HepG2 (cell line): ENCODE results near the gene MYBPC2. TPM values are rescaled to one million over a fixed set of nuclear protein-coding genes. Genes with fewer than 3 reads are reported as not detected.
A peak's percentile ranks its signal among the peaks of the same experiment; 100 is the strongest.

ENCODE experiments used
- CREB1 ChIP-seq, 2 experiments: fragments of 450-650 bp in 1 of 2; IDR thresholded peaks; 2 replicates each; pipeline ENCODE4 v1.6.1; 2016 to 2017; ENCODE audit warnings: control low read depth in 1 of 2, mild to moderate bottlenecking in 1 of 2, missing compliant biosample characterization in 1 of 2, missing genetic modification characterization in 1 of 2
- CREM ChIP-seq, 2 experiments: sonication (generic) in 1 of 2; formaldehyde crosslinking in 1 of 2; IDR thresholded peaks; 2 replicates each; pipeline versions ENCODE4 v1.4.0 to v1.6.1; 2016 to 2020; ENCODE audit warnings: antibody characterized with exemption in 1 of 2, mild to moderate bottlenecking in 1 of 2, missing genetic modification reagents in 1 of 2
- FOXP1 ChIP-seq, 2 experiments: fragments of 450-650 bp in 1 of 2; IDR thresholded peaks; 2 replicates each; pipeline ENCODE4 v1.6.1; 2017 to 2018; ENCODE audit warnings: antibody characterized with exemption in 1 of 2
- HOXA3 ChIP-seq: sonication (generic); formaldehyde crosslinking; IDR thresholded peaks from 2 replicates; pipeline ENCODE4 v1.5.0; 2020; ENCODE audit warnings: missing genetic modification reagents
- MED8 ChIP-seq: sonication (generic); formaldehyde crosslinking; IDR thresholded peaks from 2 replicates; pipeline ENCODE4 v1.8.1; 2023; ENCODE audit warnings: mild to moderate bottlenecking, missing genetic modification reagents; ENCODE audit not compliant: insufficient replicate concordance
- NFE2L1 ChIP-seq: sonication (generic); formaldehyde crosslinking; IDR thresholded peaks from 2 replicates; pipeline ENCODE4 v1.4.0; 2020; ENCODE audit warnings: missing genetic modification reagents, mild to moderate bottlenecking, borderline replicate concordance
- SIN3A ChIP-seq: IDR thresholded peaks from 2 replicates; pipeline ENCODE4 v1.6.1; 2011; ENCODE audit warnings: low read depth, mild to moderate bottlenecking, control low read depth, low read length, borderline replicate concordance
- ZFYVE20 ChIP-seq: sonication (generic); formaldehyde crosslinking; IDR thresholded peaks from 2 replicates; pipeline ENCODE4 v1.8.0; 2023; ENCODE audit warnings: low read depth, mild to moderate bottlenecking, moderate library complexity, missing genetic modification reagents, borderline replicate concordance
- ZNF138 ChIP-seq: sonication (generic); formaldehyde crosslinking; IDR thresholded peaks from 2 replicates; pipeline ENCODE4 v1.5.0; 2020; ENCODE audit warnings: mild to moderate bottlenecking, low read depth, missing genetic modification reagents
- ZNF567 ChIP-seq: sonication (generic); formaldehyde crosslinking; IDR thresholded peaks from 2 replicates; pipeline ENCODE4 v1.8.1; 2023; ENCODE audit warnings: mild to moderate bottlenecking, missing genetic modification reagents, borderline replicate concordance
- ZNF644 ChIP-seq: IDR thresholded peaks from 2 replicates; pipeline ENCODE4 v1.6.1; 2016; ENCODE audit warnings: low read depth
- ZNF879 ChIP-seq: sonication (generic); formaldehyde crosslinking; IDR thresholded peaks from 2 replicates; pipeline ENCODE4 v1.8.1; 2023; ENCODE audit warnings: missing genetic modification reagents
- polyA plus RNA-seq, 8 experiments: library from polyadenylated mRNA; depleted of rRNA in 3 of 8; stranded (reverse) in 7 of 8; unstranded in 1 of 8; fragments of >200 nt; fragmentation: Illumina TruSeq in 4 of 8; extraction: Trizol in 4 of 8; gene quantifications; 2 replicates each; pipeline versions ENCODE4 v1.2.1 to v1.2.3, GENCODE V29; 2011 to 2016; ENCODE audit warnings: low read depth in 4 of 8, missing spikeins in 1 of 8, mixed read lengths in 1 of 8; ENCODE audit not compliant: insufficient read depth in 1 of 8
- total RNA-seq, 5 experiments: library from RNA; depleted of rRNA; stranded (reverse); fragments of >200 nt; fragmentation: Illumina TruSeq; extraction: Trizol; gene quantifications; 2 replicates each; pipeline ENCODE4 v1.2.3, GENCODE V29; 2016; ENCODE audit warnings: low read depth in 1 of 5
- TF ChIP-seq, protein P1 (sequence below): sonication (generic); formaldehyde crosslinking; IDR thresholded peaks from 2 replicates; pipeline ENCODE4 v1.5.1; 2020; ENCODE audit warnings: missing genetic modification reagents, mild to moderate bottlenecking, borderline replicate concordance
- TF ChIP-seq, protein P2 (sequence below): IDR thresholded peaks from 2 replicates; pipeline ENCODE4 v1.6.1; 2016; ENCODE audit warnings: low read depth
- TF ChIP-seq, protein P3 (sequence below): sonication (generic); formaldehyde crosslinking; conservative IDR thresholded peaks from 2 replicates; pipeline ENCODE4 v1.8.0; 2022; ENCODE audit warnings: mild to moderate bottlenecking, moderate library complexity, missing genetic modification reagents
- TF ChIP-seq, protein P4 (sequence below): sonication (generic); formaldehyde crosslinking; IDR thresholded peaks from 2 replicates; pipeline ENCODE4 v1.5.0; 2020; ENCODE audit warnings: mild to moderate bottlenecking, missing genetic modification reagents, borderline replicate concordance

Gene MYBPC2
- total and polyA plus RNA-seq, 2 of the 13 experiments (the other 11 are each of a cell fraction or from before 2014, with no cell fraction given): not detected

DNA sequence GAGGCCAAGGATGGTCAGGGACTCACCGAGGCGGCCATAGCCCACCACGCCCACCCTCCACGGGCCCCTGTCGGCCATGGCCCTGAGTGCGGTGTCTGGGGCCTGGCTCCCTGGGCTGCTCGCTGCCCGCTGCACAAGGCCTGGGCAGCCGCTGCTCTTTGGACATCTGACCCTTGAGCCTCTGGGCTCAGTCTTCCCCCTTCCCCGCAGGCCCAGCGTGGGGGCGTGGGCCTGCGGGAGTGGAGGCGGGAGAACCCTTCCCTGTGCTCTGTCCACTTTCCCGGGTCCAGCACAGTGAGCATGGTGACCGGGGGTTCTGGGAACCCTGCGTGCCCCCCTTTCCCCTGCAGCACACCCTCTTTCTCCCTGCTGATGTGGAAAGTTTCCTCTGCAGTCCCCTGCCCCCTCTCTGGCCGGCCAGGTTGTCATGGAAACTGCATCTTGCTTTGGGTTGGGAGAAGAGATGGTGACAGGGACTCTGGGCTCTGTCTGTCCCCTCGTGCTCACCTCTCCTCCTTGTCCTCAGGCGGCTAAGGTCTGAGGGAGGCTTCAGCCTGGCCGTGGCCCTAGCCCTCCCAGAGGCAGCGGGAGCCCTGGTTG, 81.2 kb downstream of the MYBPC2 start, which contains the start of gene ASPDH (continued):
- TF ChIP-seq CREB1 (IDR thresholded peaks at IDR 0.05): no peak
- no peak for TF ChIP-seq CREB1 (CRISPR knock-in tag; IDR thresholded peaks at IDR 0.05)
- no peak for TF ChIP-seq NFE2L1 (CRISPR knock-in tag)
- TF ChIP-seq, protein P1, sequence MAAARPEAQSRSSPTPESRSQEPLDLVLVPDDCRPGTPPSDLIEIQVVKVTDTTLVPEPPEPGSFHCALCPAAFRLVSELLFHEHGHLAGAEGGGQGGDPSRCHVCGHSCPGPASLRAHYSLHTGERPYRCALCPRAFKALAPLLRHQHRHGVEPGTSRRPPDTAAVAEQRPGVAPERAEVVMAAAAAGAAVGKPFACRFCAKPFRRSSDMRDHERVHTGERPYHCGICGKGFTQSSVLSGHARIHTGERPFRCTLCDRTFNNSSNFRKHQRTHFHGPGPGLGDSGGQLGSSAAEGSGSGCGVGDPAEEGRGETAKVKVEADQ (CRISPR knock-in tag): no peak
- no peak for TF ChIP-seq SIN3A
- TF ChIP-seq ZNF567 (CRISPR knock-in tag): no peak
- TF ChIP-seq, protein P2, sequence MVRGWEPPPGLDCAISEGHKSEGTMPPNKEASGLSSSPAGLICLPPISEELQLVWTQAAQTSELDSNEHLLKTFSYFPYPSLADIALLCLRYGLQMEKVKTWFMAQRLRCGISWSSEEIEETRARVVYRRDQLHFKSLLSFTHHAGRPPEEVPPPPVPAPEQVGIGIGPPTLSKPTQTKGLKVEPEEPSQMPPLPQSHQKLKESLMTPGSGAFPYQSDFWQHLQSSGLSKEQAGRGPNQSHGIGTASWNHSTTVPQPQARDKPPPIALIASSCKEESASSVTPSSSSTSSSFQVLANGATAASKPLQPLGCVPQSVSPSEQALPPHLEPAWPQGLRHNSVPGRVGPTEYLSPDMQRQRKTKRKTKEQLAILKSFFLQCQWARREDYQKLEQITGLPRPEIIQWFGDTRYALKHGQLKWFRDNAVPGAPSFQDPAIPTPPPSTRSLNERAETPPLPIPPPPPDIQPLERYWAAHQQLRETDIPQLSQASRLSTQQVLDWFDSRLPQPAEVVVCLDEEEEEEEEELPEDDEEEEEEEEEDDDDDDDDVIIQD: no peak
- TF ChIP-seq ZNF644 (CRISPR knock-in tag): no peak
- TF ChIP-seq FOXP1 (IDR thresholded peaks at IDR 0.05): no peak
- TF ChIP-seq FOXP1 (CRISPR knock-in tag; IDR thresholded peaks at IDR 0.05): no peak
- TF ChIP-seq, protein P3, sequence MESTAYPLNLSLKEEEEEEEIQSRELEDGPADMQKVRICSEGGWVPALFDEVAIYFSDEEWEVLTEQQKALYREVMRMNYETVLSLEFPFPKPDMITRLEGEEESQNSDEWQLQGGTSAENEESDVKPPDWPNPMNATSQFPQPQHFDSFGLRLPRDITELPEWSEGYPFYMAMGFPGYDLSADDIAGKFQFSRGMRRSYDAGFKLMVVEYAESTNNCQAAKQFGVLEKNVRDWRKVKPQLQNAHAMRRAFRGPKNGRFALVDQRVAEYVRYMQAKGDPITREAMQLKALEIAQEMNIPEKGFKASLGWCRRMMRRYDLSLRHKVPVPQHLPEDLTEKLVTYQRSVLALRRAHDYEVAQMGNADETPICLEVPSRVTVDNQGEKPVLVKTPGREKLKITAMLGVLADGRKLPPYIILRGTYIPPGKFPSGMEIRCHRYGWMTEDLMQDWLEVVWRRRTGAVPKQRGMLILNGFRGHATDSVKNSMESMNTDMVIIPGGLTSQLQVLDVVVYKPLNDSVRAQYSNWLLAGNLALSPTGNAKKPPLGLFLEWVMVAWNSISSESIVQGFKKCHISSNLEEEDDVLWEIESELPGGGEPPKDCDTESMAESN (CRISPR knock-in tag): no peak
- TF ChIP-seq, protein P4, sequence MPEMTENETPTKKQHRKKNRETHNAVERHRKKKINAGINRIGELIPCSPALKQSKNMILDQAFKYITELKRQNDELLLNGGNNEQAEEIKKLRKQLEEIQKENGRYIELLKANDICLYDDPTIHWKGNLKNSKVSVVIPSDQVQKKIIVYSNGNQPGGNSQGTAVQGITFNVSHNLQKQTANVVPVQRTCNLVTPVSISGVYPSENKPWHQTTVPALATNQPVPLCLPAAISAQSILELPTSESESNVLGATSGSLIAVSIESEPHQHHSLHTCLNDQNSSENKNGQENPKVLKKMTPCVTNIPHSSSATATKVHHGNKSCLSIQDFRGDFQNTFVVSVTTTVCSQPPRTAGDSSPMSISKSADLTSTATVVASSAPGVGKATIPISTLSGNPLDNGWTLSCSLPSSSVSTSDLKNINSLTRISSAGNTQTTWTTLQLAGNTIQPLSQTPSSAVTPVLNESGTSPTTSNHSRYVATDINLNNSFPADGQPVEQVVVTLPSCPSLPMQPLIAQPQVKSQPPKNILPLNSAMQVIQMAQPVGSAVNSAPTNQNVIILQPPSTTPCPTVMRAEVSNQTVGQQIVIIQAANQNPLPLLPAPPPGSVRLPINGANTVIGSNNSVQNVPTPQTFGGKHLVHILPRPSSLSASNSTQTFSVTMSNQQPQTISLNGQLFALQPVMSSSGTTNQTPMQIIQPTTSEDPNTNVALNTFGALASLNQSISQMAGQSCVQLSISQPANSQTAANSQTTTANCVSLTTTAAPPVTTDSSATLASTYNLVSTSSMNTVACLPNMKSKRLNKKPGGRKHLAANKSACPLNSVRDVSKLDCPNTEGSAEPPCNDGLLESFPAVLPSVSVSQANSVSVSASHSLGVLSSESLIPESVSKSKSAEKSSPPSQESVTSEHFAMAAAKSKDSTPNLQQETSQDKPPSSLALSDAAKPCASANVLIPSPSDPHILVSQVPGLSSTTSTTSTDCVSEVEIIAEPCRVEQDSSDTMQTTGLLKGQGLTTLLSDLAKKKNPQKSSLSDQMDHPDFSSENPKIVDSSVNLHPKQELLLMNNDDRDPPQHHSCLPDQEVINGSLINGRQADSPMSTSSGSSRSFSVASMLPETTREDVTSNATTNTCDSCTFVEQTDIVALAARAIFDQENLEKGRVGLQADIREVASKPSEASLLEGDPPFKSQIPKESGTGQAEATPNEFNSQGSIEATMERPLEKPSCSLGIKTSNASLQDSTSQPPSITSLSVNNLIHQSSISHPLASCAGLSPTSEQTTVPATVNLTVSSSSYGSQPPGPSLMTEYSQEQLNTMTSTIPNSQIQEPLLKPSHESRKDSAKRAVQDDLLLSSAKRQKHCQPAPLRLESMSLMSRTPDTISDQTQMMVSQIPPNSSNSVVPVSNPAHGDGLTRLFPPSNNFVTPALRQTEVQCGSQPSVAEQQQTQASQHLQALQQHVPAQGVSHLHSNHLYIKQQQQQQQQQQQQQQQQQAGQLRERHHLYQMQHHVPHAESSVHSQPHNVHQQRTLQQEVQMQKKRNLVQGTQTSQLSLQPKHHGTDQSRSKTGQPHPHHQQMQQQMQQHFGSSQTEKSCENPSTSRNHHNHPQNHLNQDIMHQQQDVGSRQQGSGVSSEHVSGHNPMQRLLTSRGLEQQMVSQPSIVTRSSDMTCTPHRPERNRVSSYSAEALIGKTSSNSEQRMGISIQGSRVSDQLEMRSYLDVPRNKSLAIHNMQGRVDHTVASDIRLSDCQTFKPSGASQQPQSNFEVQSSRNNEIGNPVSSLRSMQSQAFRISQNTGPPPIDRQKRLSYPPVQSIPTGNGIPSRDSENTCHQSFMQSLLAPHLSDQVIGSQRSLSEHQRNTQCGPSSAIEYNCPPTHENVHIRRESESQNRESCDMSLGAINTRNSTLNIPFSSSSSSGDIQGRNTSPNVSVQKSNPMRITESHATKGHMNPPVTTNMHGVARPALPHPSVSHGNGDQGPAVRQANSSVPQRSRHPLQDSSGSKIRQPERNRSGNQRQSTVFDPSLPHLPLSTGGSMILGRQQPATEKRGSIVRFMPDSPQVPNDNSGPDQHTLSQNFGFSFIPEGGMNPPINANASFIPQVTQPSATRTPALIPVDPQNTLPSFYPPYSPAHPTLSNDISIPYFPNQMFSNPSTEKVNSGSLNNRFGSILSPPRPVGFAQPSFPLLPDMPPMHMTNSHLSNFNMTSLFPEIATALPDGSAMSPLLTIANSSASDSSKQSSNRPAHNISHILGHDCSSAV (CRISPR knock-in tag): no peak
- TF ChIP-seq ZFYVE20: no peak
- peak; percentile 34; the same call in 1 of the 2 replicates for TF ChIP-seq HOXA3
- no peak for TF ChIP-seq CREM (IDR thresholded peaks at IDR 0.05)
- no peak for TF ChIP-seq CREM (CRISPR knock-in tag; IDR thresholded peaks at IDR 0.05)
- TF ChIP-seq ZNF138: no peak
- no peak for TF ChIP-seq ZNF879
- TF ChIP-seq MED8 (CRISPR knock-in tag): no peak
